ENCODE measurements around the gene HSH2D.

HSH2D gene

GRCh38 chr19:16197622-16198369 lies 54.3 kb downstream of the HSH2D start, which contains the start of gene AP1M1:
Gene AP1M1 (plus strand): TSS chr19:16197911. CDS start chr19:16198027, 116 bp downstream.
- DNase-seq, result peak; percentile 99

- DNase-seq, result peak; percentile 29
Measured at GRCh38 chr19:16198370-16198651, 54.8 kb downstream of the HSH2D start.

GRCh38 chr19:16199275-16199932 lies 55.9 kb downstream of the HSH2D start:
- DNase-seq, result no peak

GRCh38 chr19:16200038-16201010 lies 56.8 kb downstream of the HSH2D start:
- DNase-seq, result no peak

- no peak for DNase-seq
Measured at GRCh38 chr19:16201011-16201391, 57.5 kb downstream of the HSH2D start.

GRCh38 chr19:16202320-16203255 lies 59.1 kb downstream of the HSH2D start:
- no peak for DNase-seq

GRCh38 chr19:16203256-16204004 lies 59.9 kb downstream of the HSH2D start:
- no peak for DNase-seq

GRCh38 chr19:16204005-16204294 lies 60.5 kb downstream of the HSH2D start:
- no peak for DNase-seq

GRCh38 chr19:16205205-16206045 lies 61.9 kb downstream of the HSH2D start:
- DNase-seq, result no peak

GRCh38 chr19:16206046-16206605 lies 62.6 kb downstream of the HSH2D start:
- no peak for DNase-seq

GRCh38 chr19:16206637-16207036 lies 63.2 kb downstream of the HSH2D start:
- no peak for DNase-seq

GRCh38 chr19:16207063-16207462 lies 63.6 kb downstream of the HSH2D start:
- DNase-seq, result no peak

GRCh38 chr19:16207490-16208025 lies 64.1 kb downstream of the HSH2D start:
- no peak for DNase-seq
